Measurements from ENCODE around the gene FMO2.

Gene FMO2

GRCh38 chr1:171210355-171210754, 25.3 kb downstream of the FMO2 start:
- no peak for TF ChIP-seq CREB1 (IDR thresholded peaks at IDR 0.05; ENCODE audit: low read depth)
- TF ChIP-seq RAD21 (IDR thresholded peaks at IDR 0.05; ENCODE audit: low read depth), result no peak
- no peak for TF ChIP-seq TAF1 (IDR thresholded peaks at IDR 0.05; ENCODE audit: low read depth)
- no peak for TF ChIP-seq ZBTB7A (IDR thresholded peaks at IDR 0.05; ENCODE audit: low read depth)
- TF ChIP-seq TCF12 (IDR thresholded peaks at IDR 0.05; ENCODE audit: low read depth), result no peak
- TF ChIP-seq USF1 (IDR thresholded peaks at IDR 0.05), result no peak

- TF ChIP-seq NFIC (IDR thresholded peaks at IDR 0.05), result no peak
- TF ChIP-seq EGR1 (IDR thresholded peaks at IDR 0.05), result no peak
- TF ChIP-seq RAD21 (IDR thresholded peaks at IDR 0.05; ENCODE audit: low read depth), result no peak
- no peak for TF ChIP-seq FOXM1 (IDR thresholded peaks at IDR 0.05; ENCODE audit: borderline replicate concordance, low read depth)
- no peak for TF ChIP-seq CREB1 (IDR thresholded peaks at IDR 0.05; ENCODE audit: low read depth)
- no peak for TF ChIP-seq ZBTB7A (IDR thresholded peaks at IDR 0.05; ENCODE audit: low read depth)
- no peak for TF ChIP-seq YY1 (IDR thresholded peaks at IDR 0.05; ENCODE audit: low read depth)
- TF ChIP-seq TAF1 (IDR thresholded peaks at IDR 0.05; ENCODE audit: low read depth), result no peak
Observed at GRCh38 chr1:171212607-171213351, 27.7 kb downstream of the FMO2 start.

GRCh38 chr1:171213559-171214454, 28.7 kb downstream of the FMO2 start:
- TF ChIP-seq CEBPB (IDR thresholded peaks at IDR 0.05) (no peak), CREB1 (IDR thresholded peaks at IDR 0.05; ENCODE audit: low read depth) (no peak), RAD21 (IDR thresholded peaks at IDR 0.05; ENCODE audit: low read depth) (no peak), MAX (IDR thresholded peaks at IDR 0.05) (no peak)

GRCh38 chr1:171217658-171218443, 32.8 kb downstream of the FMO2 start:
- TF ChIP-seq CEBPB (IDR thresholded peaks at IDR 0.05) (no peak), RAD21 (IDR thresholded peaks at IDR 0.05; ENCODE audit: low read depth) (no peak), REST (IDR thresholded peaks at IDR 0.05; ENCODE audit: low read depth) (no peak), MAX (IDR thresholded peaks at IDR 0.05) (no peak), TEAD4 (IDR thresholded peaks at IDR 0.05) (no peak), TAF1 (IDR thresholded peaks at IDR 0.05; ENCODE audit: low read depth) (no peak), NFIC (IDR thresholded peaks at IDR 0.05) (no peak), EGR1 (IDR thresholded peaks at IDR 0.05) (no peak), EP300 (IDR thresholded peaks at IDR 0.05; ENCODE audit: borderline replicate concordance) (no peak), TCF12 (IDR thresholded peaks at IDR 0.05; ENCODE audit: low read depth) (no peak), ZBTB7A (IDR thresholded peaks at IDR 0.05; ENCODE audit: low read depth) (no peak)

- TF ChIP-seq EP300 (IDR thresholded peaks at IDR 0.05; ENCODE audit: borderline replicate concordance) (no peak), MAX (IDR thresholded peaks at IDR 0.05) (no peak), ZBTB7A (IDR thresholded peaks at IDR 0.05; ENCODE audit: low read depth) (no peak), YY1 (IDR thresholded peaks at IDR 0.05; ENCODE audit: low read depth) (no peak), CEBPB (IDR thresholded peaks at IDR 0.05) (no peak), TEAD4 (IDR thresholded peaks at IDR 0.05) (no peak), RAD21 (IDR thresholded peaks at IDR 0.05; ENCODE audit: low read depth) (no peak), TCF12 (IDR thresholded peaks at IDR 0.05; ENCODE audit: low read depth) (no peak), REST (IDR thresholded peaks at IDR 0.05; ENCODE audit: low read depth) (no peak), CREB1 (IDR thresholded peaks at IDR 0.05; ENCODE audit: low read depth) (no peak), TAF1 (IDR thresholded peaks at IDR 0.05; ENCODE audit: low read depth) (no peak), NFIC (IDR thresholded peaks at IDR 0.05) (no peak), EGR1 (IDR thresholded peaks at IDR 0.05) (no peak)
Observed at GRCh38 chr1:171218661-171219060, 33.6 kb downstream of the FMO2 start.
